ENCODE measurements around the gene OTUD4.

The OTUD4 gene

DNA sequence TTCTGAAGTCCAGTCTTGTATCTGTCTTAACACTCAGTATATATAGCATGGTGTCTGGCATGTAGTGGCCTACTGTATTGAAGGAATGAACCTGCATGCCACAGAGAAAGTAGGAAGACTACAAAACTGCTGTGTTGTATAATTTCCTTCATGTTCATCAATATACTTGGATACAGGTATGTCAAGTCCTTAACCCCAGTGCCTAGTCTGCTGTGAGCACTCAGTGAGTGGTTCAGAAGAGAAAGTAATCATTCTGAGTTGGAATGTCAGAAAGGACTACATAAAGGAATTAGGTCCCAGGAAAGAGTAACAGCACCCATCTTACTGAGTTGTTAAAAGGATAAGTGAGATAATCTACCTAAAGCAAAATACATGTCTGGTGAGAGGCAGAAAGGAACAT, 50.3 kb downstream of the OTUD4 start:
- TF ChIP-seq, protein P1, sequence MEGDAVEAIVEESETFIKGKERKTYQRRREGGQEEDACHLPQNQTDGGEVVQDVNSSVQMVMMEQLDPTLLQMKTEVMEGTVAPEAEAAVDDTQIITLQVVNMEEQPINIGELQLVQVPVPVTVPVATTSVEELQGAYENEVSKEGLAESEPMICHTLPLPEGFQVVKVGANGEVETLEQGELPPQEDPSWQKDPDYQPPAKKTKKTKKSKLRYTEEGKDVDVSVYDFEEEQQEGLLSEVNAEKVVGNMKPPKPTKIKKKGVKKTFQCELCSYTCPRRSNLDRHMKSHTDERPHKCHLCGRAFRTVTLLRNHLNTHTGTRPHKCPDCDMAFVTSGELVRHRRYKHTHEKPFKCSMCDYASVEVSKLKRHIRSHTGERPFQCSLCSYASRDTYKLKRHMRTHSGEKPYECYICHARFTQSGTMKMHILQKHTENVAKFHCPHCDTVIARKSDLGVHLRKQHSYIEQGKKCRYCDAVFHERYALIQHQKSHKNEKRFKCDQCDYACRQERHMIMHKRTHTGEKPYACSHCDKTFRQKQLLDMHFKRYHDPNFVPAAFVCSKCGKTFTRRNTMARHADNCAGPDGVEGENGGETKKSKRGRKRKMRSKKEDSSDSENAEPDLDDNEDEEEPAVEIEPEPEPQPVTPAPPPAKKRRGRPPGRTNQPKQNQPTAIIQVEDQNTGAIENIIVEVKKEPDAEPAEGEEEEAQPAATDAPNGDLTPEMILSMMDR (IDR thresholded peaks at IDR 0.05; ENCODE audit: low read depth, low read length, missing control alignments): no peak
- H3K4me3 ChIP-seq (ENCODE audit: low read depth, low read length): no peak overlapping the region
- DNase-seq (ENCODE audit: low read depth): no peak

DNA sequence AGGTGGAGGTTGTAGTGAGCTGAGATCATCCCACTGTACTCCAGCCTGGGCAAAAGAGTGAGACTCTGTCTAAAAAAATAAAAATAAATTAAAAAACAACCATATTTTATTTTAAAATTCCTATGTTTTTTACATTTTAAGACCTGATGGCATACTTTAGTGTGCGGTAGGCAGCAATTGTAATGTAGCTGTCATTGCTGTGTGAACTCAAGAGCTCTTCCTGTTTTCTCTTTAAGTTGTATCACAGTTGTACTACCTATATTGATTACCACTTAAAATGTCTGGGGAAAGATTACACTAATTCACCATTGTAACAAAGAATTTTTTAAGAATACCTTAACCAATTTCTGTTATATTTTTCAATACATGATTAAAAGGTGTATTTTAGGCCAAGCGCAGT, 55.0 kb downstream of the OTUD4 start:
- H3K4me3 ChIP-seq (ENCODE audit: low read depth, low read length): no peak overlapping the region
- TF ChIP-seq, protein P1 (IDR thresholded peaks at IDR 0.05; ENCODE audit: low read depth, low read length, missing control alignments): no peak
- no peak for DNase-seq (ENCODE audit: low read depth)

DNA sequence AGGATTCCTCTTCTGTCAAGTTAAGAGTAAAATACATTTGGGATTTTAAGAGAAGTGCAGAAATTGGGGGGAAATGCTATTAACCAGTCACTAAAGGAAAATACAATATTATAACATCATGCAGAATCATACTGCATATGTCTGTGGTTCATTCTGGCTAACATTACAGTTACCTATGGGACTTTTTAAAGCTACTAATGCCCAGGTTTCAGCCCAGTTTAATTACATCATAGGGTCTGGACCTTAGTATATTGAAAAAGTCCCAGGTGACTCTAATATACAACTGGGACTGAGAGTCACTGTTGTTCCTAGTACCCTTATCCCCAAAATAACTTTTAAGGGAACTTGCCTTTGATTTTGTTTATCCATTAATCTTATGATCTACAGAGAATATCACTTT, 72.3 kb downstream of the OTUD4 start:
- TF ChIP-seq, protein P1 (IDR thresholded peaks at IDR 0.05; ENCODE audit: low read depth, low read length, missing control alignments): no peak
- no peak for DNase-seq (ENCODE audit: low read depth)
- no peak overlapping the region for H3K4me3 ChIP-seq (ENCODE audit: low read depth, low read length)

DNA sequence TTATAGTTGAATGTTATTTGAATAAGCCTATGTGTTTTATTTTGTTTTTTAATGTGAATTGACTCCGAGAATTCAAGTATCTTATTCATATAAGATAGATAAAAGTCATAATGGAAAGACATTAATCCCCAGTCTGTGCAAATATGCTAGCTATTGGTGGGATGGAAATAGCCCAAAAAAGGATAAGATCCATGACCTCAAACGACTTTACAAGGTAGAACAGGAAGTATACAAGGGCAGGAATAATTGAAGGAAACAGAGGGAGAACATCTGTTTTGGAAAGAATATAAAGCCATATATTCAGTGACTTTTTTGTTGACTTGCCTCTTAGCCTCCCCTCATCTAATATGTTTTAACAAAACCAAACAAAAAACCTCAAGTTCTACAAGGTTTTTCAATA, 73.3 kb downstream of the OTUD4 start:
- no peak for DNase-seq (ENCODE audit: low read depth)
- TF ChIP-seq, protein P1 (IDR thresholded peaks at IDR 0.05; ENCODE audit: low read depth, low read length, missing control alignments): no peak
- H3K4me3 ChIP-seq (ENCODE audit: low read depth, low read length): no peak overlapping the region

DNA sequence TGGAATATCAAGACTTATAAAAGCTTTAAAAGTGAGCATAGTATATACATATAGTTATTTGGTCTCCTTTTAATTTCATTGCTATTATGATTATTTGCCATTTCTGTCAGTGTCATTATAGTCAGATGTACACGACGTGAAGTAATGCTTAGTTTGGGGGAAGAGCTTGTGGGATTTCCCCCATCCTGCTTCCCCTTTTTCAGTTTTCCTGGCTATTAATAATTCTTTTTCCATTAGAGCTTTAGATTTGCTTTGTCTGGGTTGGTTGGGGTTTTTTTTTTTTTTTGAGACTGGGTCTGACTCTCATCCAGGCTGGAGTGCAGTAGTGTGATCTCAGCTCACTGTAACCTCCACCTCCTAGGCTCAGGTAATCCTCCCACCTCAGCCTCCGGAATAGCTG, 76.9 kb downstream of the OTUD4 start:
- TF ChIP-seq, protein P1 (IDR thresholded peaks at IDR 0.05; ENCODE audit: low read depth, low read length, missing control alignments): no peak
- no peak for DNase-seq (ENCODE audit: low read depth)
- H3K4me3 ChIP-seq (ENCODE audit: low read depth, low read length): no peak overlapping the region

DNA sequence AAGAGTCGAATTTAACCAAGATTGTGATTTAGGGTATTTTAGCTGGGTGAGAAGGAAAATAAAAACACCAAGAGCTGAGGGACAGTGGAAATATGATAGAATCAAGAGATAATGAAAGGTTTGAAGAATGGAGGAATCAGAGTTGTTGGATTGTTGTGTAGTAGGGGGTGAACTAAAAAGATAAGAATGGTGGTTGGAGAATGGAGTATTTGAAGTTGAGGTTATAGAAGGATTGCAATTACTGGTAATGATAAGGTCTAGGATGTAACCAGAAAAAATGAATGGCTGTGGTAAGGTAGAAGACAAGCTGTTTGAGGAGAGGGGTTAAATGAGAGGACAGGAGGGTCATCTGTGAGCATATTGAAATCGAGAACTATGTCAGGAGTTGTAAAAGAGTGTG, 77.8 kb downstream of the OTUD4 start:
- H3K4me3 ChIP-seq (ENCODE audit: low read depth, low read length): no peak overlapping the region
- DNase-seq (ENCODE audit: low read depth): no peak
- TF ChIP-seq, protein P1 (IDR thresholded peaks at IDR 0.05; ENCODE audit: low read depth, low read length, missing control alignments): no peak

DNA sequence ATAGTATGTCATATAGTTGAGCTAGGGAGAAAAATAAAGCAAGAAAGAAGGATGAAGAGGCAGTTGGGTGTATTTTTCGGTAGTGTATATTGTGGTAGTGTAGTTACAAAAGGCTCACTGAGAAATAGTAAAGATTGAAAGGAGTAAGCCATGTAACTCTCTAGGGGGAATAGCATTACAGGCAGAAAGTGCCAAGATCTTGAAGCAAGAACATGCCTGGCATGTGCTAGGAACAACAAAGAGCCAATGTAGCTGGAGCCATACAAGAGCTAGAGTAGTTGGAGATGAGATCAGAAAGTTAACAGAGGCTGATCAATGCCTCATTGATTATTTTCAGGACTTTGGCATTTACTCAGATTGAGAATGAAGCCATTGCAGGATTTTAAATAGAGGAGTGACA, 79.3 kb downstream of the OTUD4 start:
- H3K4me3 ChIP-seq (ENCODE audit: low read depth, low read length): no peak overlapping the region
- TF ChIP-seq, protein P1 (IDR thresholded peaks at IDR 0.05; ENCODE audit: low read depth, low read length, missing control alignments): no peak
- no peak for DNase-seq (ENCODE audit: low read depth)

Data from GM12864 (cell line).